Left forelimb (tissue), 1 donor: Measurements from ENCODE around the gene URAD.

ENCODE experiments used
- DNase-seq: peaks from one replicate; pipeline ENCODE4 v3.0.0-alpha.2; 2018; ENCODE audit warnings: low spot score

The URAD gene

GRCh38 chr13:28000567-28000966, 12.1 kb upstream of the URAD start:
- DNase-seq = no peak

GRCh38 chr13:27997904-27998522, 9.5 kb upstream of the URAD start:
- no peak for DNase-seq

GRCh38 chr13:27991881-27992280, 3.4 kb upstream of the URAD start:
- no peak for DNase-seq

GRCh38 chr13:27985600-27985999, 2.9 kb downstream of the URAD start:
- no peak for DNase-seq

- no peak for DNase-seq
These were observed 6.1 kb downstream of the URAD start for GRCh38 chr13:27982361-27982760.

GRCh38 chr13:27981006-27981708, 7.3 kb downstream of the URAD start:
- DNase-seq = no peak

GRCh38 chr13:27980280-27980998, 8.1 kb downstream of the URAD start:
- DNase-seq = no peak

GRCh38 chr13:27979765-27980279, 8.7 kb downstream of the URAD start:
- DNase-seq = no peak

GRCh38 chr13:27979001-27979643, 9.4 kb downstream of the URAD start:
- no peak for DNase-seq

GRCh38 chr13:27978301-27978968, 10.1 kb downstream of the URAD start:
- no peak for DNase-seq

GRCh38 chr13:27977476-27978300, 10.8 kb downstream of the URAD start:
- DNase-seq = peak; percentile 42

- no peak for DNase-seq
These were observed 12.0 kb downstream of the URAD start for GRCh38 chr13:27976362-27977091.

GRCh38 chr13:27975564-27976361, 12.7 kb downstream of the URAD start:
- no peak for DNase-seq

- DNase-seq = no peak
These were observed 14.4 kb downstream of the URAD start for GRCh38 chr13:27973961-27974662.

GRCh38 chr13:27973291-27973690, 15.2 kb downstream of the URAD start:
- no peak for DNase-seq

GRCh38 chr13:27972478-27972820, 16.0 kb downstream of the URAD start:
- no peak for DNase-seq

- DNase-seq = no peak
These were observed 16.6 kb downstream of the URAD start for GRCh38 chr13:27971776-27972477.

- no peak for DNase-seq
These were observed 17.3 kb downstream of the URAD start for GRCh38 chr13:27971236-27971645.
